HG02798 (cell line): ENCODE data around the gene GNG7.
"Not testable (repeated sequence)": the region's sequence is repeated elsewhere in the genome, so short reads cannot be mapped to it uniquely, and the experiment has no call there.

Source experiments
- ATAC-seq: cut with Tn5 transposase; IDR thresholded peaks from one replicate; pipeline ENCODE4 v1.9.1; 2021; ENCODE audit warnings: mild to moderate bottlenecking; ENCODE audit not compliant: unreplicated experiment, poor library complexity

The GNG7 gene

DNA sequence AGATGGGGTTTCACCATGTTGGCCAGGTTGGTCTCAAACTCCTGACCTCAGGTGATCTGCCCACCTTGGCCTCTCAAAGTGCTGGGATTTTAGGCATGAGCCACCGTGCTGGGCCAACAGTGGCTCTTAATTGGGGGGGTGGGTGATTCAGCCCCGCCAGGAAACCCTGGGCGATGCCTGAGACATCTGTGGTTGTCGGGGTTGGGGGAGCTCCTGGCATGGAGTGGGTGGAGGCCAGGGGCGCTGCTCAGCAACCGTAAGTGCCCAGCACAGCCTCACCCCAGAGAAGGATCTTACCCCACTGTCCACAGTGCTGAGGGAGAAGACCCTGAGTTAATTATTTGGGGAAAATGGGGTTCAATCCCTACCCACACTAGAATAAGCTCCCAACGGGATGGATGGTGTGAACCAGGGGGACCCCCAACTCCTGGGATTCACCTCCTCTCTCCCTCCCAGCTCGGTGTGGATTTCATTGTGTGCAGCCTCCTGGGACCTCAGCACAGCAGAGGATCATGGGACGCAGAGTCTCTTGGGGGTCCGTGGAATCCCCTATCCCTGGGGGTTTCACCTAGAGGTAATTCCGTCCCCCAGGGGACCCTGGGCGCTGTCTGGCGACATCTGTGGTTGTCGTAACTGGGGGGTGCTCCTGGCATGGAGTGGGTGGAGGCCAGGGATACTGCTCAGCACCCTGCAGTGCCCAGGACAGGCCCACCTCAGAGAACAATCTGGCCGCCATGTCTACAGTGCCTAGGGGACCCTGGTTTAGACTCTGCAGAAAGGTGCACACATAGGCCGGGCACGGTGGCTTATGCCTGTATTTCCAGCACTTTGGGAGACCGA, 157.7 kb downstream of the GNG7 start:
- no peak for ATAC-seq

DNA sequence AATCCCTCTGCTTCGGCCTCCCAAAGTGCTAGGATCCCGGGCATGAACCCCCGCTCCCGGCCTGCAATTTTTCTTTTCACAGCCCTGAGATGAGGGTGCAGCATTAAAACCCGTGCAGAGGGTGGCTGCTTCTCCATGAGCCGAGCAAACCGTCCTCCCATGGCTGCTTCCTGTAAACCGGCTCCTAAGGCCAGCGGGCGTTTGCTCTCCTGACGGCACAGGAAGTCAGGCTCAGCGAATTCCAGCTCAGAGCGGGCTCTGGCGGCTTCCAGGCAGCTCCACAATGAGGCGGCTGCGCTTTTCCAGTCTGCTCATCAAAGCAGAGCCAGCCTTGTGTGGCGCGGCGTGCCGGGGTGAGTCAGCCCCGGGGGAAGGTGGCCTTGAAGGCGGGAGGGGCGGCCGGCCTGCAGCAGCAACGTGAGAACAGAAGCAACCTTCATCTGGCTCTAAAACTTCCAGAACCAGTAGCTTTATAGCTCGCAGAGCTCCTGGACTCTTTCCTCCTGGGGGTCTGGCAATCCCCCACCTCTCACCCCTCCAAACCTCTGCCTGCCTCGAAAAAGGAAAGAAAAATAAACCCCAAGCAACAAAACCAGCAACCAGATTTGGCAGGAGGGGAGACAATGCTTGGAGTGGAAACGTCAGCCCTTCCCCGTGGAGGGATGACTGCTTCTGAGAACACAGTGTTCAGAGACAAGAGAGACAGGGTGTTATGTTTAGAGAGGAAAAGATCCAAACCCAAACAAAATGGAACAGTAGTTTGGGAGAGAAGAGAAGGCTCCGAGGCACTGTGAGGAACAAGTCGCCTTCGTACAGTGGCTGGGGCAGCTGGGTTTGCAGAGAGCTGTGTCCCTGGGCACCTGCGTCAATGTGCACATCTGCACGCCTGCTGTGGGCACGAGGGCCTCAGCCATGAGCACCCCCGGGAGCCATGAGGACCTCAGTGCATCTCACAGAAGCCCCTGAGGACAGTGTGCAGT, 158.7 kb downstream of the GNG7 start:
- no peak for ATAC-seq

DNA sequence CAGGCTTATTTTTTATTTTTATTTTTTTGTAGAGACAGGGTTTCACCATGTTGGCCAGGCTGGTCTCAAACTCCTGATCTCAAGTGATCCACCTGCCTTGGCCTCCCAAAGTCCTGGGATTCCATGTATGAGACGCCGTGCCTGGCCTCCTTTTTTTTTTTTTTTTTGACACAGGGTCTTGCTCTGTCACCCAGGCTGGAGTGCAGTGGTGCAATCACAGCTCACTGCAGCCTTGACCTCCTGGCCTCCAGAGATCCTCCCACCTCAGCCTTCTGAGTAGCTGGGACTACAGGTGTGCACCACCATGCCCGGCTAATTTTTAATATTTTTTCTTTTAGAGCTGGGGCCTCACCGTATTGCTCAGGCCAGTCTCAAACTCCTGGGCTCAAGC, 159.4 kb downstream of the GNG7 start:
- ATAC-seq: not testable (repeated sequence)

GRCh38 chr19:2542341-2543069, 160.0 kb downstream of the GNG7 start:
- no peak for ATAC-seq

DNA sequence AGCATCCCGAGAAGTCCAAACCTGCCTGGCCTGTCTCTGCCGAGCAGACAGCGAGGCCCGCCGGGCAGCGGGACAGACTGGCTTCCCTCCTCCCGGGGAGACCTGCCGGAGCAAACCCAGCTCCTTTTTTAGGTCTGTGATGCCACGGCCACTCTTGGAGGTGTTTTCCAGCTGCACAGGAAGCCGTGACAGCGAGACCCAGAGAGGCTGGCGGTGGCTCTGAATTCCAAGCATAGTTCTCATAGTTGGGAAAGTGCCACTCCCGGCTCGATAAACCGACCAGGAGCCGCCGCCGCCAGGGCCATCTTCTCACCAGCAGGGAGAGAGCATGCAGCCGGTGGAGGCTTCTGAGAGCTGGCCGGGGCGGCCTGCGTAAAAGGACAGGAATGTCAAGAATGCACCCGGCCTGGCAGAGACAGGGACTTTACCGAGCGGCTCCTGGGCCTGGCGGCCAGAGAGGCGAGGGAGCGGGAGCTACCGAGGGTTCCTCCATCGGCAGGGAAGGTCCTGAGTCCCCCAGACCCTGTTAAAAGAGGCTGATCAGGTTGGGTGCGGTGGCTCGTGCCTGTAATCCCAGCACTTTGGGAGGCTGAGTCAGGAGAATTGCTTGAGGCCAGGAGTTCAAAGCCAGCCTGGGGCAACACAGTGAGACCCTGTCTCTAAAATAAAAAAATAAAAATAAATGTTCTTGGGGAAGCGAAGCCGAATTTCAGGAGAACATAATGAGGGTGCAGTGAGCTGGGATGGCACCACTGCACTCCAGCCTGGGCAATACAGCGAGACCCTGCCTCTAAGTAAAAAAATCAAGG, 161.6 kb downstream of the GNG7 start:
- no peak for ATAC-seq

GRCh38 chr19:2540251-2540645, 162.2 kb downstream of the GNG7 start:
- no peak for ATAC-seq

DNA sequence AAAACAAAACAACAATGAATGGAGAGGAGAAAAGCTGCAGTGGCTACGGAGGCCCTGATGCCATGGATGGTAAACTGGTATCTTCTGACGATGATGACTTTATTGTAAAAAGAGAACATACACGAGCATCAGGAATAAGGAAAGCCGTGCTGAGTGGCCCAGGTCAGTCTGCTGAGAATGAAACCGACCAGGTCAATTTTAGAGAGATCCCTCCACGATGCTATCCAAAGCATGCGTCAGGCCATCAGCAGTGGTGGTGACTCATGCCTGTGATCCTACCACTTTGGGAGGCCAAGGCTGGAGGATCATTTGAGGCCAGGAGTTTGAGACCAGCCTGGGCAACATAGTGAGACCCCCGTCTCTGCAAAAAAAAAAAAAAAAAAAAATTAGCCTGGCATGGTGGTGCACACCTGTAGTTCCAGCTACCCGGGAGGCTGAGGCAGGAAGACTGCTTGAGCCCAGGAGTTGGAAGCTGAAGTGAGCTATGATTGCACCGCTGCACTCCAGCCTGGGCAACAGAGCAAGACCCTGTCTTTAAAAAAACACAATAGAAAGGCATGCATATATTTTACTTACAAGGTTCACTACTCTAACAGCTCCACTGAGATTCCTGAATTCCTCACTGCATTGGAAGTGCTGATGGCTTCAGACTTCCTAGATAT, 164.3 kb downstream of the GNG7 start:
- ATAC-seq: no peak

- not testable (repeated sequence) for ATAC-seq
These were observed 164.9 kb downstream of the GNG7 start for GRCh38 chr19:2537584-2537983.

GRCh38 chr19:2536461-2536860, 166.0 kb downstream of the GNG7 start:
- ATAC-seq: no peak

DNA sequence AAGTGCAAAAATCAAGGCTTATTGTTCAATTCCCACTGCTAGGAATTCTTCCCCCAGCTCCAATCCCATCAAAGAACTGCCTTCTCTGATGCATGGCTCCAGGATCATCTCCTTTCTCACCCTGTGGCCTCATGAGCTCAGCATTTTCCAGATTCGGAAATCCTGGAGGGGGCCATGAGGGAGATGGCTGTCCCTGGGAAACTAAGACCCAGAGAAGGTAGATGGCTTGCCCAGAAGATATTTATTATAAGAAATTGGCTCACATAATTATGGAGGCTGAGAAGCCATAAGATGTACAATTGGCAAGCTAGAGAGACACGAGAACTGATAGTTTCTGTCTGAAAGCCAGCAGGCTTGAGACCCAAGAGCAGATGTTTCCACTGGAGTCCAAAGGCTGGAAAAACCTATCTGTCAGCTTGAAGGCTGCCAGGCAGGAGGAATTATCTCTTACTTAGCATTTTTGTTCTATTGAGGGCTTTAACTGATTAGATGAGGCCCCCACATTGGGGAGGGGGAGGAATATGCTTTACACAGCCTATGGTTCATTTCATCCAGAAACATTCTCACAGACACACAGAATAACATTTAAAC, 168.0 kb downstream of the GNG7 start:
- ATAC-seq: no peak

DNA sequence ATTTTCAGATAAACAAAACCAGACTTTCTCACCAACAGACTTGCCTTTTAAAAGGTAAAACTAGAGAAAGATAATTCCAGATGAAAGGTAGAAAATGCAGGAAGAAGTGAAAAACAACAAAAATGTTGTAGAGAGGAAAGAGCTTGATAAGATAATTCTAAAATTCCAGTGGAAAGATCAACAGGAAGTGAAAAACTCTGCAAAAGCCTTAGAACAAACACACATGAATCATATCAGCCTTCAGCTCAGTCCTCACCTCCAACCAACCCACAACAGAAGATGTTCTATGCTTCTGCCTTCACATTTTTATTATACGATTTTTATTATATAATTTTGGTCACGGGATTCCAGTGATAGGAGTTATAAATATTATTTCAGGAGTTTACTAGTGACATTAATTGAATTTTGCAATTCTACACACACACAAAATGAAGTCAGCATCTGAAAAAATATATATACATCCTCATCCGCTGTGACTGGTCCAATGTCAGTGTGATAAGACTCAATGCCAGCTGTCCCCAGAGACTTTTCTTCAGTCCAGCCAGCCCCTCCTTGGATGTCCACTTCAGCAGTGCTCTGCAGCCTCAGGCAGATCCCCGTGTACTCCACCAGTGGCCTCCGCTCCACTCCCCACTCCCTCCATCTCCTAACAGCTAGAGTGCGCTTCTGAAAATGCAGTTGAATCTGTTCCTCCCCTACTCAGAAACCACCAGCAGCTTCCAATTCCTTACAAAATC, 168.6 kb downstream of the GNG7 start:
- no peak for ATAC-seq

DNA sequence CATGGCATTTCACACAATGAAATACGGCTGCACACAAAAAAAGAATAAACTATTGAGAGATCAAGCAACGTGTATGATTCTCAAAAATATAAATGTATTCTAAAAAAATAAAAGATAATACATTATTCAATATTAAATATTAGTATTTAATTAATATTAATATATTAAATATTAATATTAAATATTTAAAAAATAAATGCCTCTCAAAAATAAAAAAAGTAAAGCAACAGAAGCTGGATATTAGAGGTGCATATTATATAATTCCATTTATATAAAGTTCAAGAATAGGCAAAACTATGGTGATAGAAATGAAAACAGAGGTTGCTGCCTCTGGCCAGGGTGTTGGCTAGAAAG, 169.4 kb downstream of the GNG7 start:
- no peak for ATAC-seq

DNA sequence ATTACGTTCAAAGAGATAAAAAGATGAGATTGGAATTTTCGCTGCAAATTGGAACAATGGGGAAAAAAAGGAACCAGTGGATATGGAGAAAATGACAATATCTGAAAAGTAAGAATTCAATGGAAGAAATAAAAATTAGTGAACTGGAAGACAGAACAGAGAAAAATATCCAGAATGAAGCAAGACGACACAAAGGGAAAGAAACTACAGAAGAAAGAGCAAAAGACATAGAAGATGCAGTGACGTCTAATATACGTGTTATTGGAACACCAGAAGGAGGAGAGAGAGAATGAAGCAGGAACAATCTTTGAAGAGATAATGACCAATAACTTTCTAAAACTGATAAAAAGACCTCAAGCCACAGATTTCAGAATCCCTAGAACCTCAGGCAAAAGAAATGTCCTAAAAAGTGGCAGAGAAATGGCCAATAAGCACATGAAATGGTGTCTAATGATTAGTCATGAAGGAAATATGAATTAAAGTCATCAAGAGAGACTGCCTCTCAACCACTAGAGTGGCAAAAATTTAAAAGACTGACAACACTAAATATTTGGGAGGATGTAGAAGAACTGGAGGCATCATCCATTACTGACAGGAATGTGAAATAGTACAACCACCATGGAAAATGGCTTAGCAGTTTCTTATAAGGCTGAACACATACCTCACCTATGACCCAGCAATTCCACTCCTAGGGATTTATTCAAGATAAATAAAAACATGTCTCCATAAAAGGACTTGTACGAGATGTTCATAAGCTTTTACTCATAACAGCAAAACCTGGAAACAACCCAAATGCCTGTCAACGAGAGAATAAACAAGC, 170.0 kb downstream of the GNG7 start:
- ATAC-seq: no peak

DNA sequence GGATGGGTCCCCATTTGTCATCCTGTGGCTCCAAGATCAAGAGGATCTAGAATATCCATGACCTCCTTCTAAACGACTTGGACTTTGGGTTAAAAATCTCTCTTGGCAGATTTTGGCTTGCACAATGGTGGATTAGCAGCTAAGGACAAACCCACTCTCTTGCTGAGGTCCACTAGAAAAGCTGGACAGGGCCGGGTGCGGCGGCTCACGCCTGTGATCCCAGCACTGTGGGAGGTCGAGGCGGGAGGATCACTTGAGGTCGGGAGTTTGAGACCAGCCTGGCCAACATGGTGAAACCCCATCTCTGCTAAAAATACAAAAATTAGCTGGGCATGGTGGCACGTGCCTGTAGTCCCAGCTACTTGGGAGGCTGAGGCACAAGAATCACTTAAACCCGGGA, 172.6 kb downstream of the GNG7 start:
- not testable (repeated sequence) for ATAC-seq

- no peak for ATAC-seq
These were observed 173.0 kb downstream of the GNG7 start for GRCh38 chr19:2529473-2529918.

DNA sequence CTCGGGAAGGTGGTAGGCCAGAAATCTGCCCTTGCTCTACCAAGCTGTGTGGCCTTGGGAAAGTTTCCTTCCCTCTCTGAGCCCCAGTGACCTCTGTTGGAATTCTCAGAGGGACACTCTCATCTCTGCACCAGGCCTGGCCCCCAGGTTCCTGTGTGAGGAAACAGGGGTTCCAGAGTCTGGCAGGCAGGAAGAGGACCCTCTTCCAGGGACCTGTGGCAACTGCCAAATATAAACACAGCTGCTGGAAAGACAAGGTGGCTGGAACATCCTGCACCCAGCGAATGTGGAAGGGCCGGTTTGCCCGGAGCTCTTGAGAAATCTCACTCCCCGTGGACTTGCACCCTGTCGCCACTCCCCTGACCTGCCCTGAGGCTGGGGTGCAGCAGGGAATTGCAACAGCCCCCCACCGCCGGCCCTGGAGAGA, 173.8 kb downstream of the GNG7 start:
- no peak for ATAC-seq

DNA sequence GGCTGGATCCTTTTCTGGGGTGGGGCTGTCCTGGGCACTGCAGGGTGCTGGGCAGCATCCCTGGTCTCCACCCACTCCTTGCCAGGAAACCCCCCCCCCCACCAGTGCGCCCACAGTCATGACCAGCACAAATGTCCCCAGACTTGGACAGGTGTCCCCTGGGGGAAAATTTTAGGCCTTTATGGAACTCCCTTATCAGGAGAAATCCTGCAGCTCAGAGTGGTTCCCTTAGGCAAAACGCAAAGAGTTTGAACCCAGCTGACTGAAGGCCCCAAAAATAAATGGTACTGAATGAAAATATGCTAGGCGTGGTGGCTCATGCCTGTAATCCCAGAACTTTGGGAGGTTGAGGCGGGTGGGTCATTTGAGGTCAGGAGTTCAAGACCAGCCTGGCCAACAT, 174.8 kb downstream of the GNG7 start:
- no peak for ATAC-seq
